ENCODE measurements around the gene RBM20. TPM values are rescaled to one million over a fixed set of nuclear protein-coding genes. Genes with fewer than 3 reads are reported as not detected.

The RBM20 gene
- total RNA-seq, 1 experiment from 2014 or later, result 0.11 TPM

GRCh38 chr10:110753462-110753861 is 109.3 kb downstream of the RBM20 start:
- H3K79me2 ChIP-seq (ENCODE audit: low read depth), result no peaks in the 10 kb centered on the region
- DNase-seq, result no peak
- no peaks in the 10 kb centered on the region for H3K4me1 ChIP-seq (replicated peaks; ENCODE audit: insufficient read depth)
- H3K4me3 ChIP-seq, result no peak overlapping the region
- H3F3A ChIP-seq (ENCODE audit: insufficient read depth, low read depth), result no peaks in the 10 kb centered on the region
- no peaks in the 10 kb centered on the region for H4K20me1 ChIP-seq (ENCODE audit: insufficient read depth)
- no peak overlapping the region for H3K27ac ChIP-seq
- H3K36me3 ChIP-seq (ENCODE audit: low read depth), result no peaks in the 10 kb centered on the region
- H3K27me3 ChIP-seq (ENCODE audit: insufficient read depth, low read depth), result no peaks in the 10 kb centered on the region
- intact Hi-C loops (cut with micrococcal nuclease; ENCODE audit: unreplicated experiment), result loop anchor here (5.0 kb wide), 1 partner anchor 119 kb away; the partner anchor contains the start of gene PDCD4
- no peak overlapping the region for H2AFZ ChIP-seq
- no peak for TF ChIP-seq CTCF (conservative IDR thresholded peaks at IDR 0.05)
- no peak for TF ChIP-seq EZH2 (IDR thresholded peaks at IDR 0.05; ENCODE audit: low read depth)
- no peaks in the 10 kb centered on the region for H3K9me3 ChIP-seq (ENCODE audit: insufficient read depth, low read depth)
- POLR2A ChIA-PET (ENCODE audit: unreplicated experiment), result no interaction called here
- no peak overlapping the region for H3K4me2 ChIP-seq
- CTCF ChIA-PET, result no interaction called here
- no peaks in the 10 kb centered on the region for H3K9me2 ChIP-seq (ENCODE audit: insufficient read depth)
- no TSS peak for BruUV-seq (replicated peaks)

GRCh38 chr10:110754375-110755105 is 110.4 kb downstream of the RBM20 start:
- DNase-seq, result no peak
- BruUV-seq (replicated peaks), result no TSS peak
- Histone ChIP-seq H2AFZ (no peak overlapping the region), H3K4me3 (no peak overlapping the region), H3K27ac (no peak overlapping the region), H3K79me2 (ENCODE audit: low read depth) (no peaks in the 10 kb centered on the region), H3F3A (ENCODE audit: insufficient read depth, low read depth) (no peaks in the 10 kb centered on the region), H3K9me3 (ENCODE audit: insufficient read depth, low read depth) (no peaks in the 10 kb centered on the region), H3K9me2 (ENCODE audit: insufficient read depth) (no peaks in the 10 kb centered on the region), H3K27me3 (ENCODE audit: insufficient read depth, low read depth) (no peaks in the 10 kb centered on the region), H3K36me3 (ENCODE audit: low read depth) (no peaks in the 10 kb centered on the region), H4K20me1 (ENCODE audit: insufficient read depth) (no peaks in the 10 kb centered on the region), H3K4me2 (no peak overlapping the region), H3K4me1 (replicated peaks; ENCODE audit: insufficient read depth) (no peaks in the 10 kb centered on the region)
- no peak for TF ChIP-seq CTCF (conservative IDR thresholded peaks at IDR 0.05)
- TF ChIP-seq EZH2 (IDR thresholded peaks at IDR 0.05; ENCODE audit: low read depth), result no peak
- intact Hi-C loops (cut with micrococcal nuclease; ENCODE audit: unreplicated experiment), result loop anchor here (5.0 kb wide), 1 partner anchor 118 kb away; the partner anchor contains the start of gene PDCD4
- POLR2A ChIA-PET (ENCODE audit: unreplicated experiment), result no interaction called here
- CTCF ChIA-PET, result no interaction called here

- DNase-seq, result no peak
- no peaks in the 10 kb centered on the region for H4K20me1 ChIP-seq (ENCODE audit: insufficient read depth)
- no TSS peak for BruUV-seq (replicated peaks)
- no peaks in the 10 kb centered on the region for H3K4me1 ChIP-seq (replicated peaks; ENCODE audit: insufficient read depth)
- H3K9me3 ChIP-seq (ENCODE audit: insufficient read depth, low read depth), result no peaks in the 10 kb centered on the region
- no peaks in the 10 kb centered on the region for H3F3A ChIP-seq (ENCODE audit: insufficient read depth, low read depth)
- H3K4me3 ChIP-seq, result no peak overlapping the region
- no peak for TF ChIP-seq EZH2 (IDR thresholded peaks at IDR 0.05; ENCODE audit: low read depth)
- no peaks in the 10 kb centered on the region for H3K79me2 ChIP-seq (ENCODE audit: low read depth)
- no peak overlapping the region for H3K4me2 ChIP-seq
- H3K36me3 ChIP-seq (ENCODE audit: low read depth), result no peaks in the 10 kb centered on the region
- ChIA-PET POLR2A (ENCODE audit: unreplicated experiment) (no interaction called here), CTCF (no interaction called here)
- no peak overlapping the region for H3K27ac ChIP-seq
- intact Hi-C loops (cut with micrococcal nuclease; ENCODE audit: unreplicated experiment), result no loop called here
- H3K9me2 ChIP-seq (ENCODE audit: insufficient read depth), result no peaks in the 10 kb centered on the region
- no peaks in the 10 kb centered on the region for H3K27me3 ChIP-seq (ENCODE audit: insufficient read depth, low read depth)
- H2AFZ ChIP-seq, result no peak overlapping the region
Observed at GRCh38 chr10:110755781-110756180, 111.6 kb downstream of the RBM20 start.

All from PC-9 (cell line).